Pons (tissue), 1 donor: ENCODE data around the gene OR10R2.

Source experiments
- DNase-seq: peaks from one replicate; pipeline ENCODE4 v3.0.0-alpha.2; 2016; ENCODE audit warnings: low spot score

OR10R2 gene

DNA sequence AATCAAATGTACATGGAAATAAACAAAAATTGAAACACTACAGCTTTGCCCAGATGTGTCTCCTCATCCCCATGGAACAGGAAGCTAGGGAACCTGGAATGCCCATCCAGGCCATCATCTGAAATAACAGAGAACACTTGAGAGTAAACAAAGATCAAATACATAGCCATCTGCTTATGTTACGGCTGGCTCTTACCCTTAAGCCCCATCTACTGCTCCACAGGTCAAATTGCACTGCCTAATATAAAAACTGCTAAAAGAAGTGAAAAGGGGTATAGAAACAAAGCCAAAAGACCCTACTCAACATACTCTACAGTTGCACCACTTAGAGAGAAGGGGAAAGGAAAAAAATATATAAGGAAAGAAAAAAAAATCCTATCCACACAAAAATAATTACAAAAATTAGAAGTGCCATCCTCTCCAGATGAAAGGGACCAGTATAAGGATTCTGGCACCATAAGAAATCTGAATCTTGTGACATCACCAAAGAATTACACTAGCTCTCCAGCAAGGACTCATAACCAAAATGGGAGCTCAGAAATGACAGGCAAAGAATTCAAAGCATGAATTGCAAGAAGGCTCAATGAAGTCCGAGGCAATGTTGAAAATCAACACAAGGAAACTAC is 55.3 kb downstream of the OR10R2 start:
- peak; percentile 76 for DNase-seq
